HG03066 (cell line): Measurements from ENCODE around the gene SRMS.

ENCODE experiments used
- ATAC-seq: cut with Tn5 transposase; IDR thresholded peaks from one replicate; pipeline ENCODE4 v1.9.1; 2021; ENCODE audit warnings: low read depth; ENCODE audit not compliant: unreplicated experiment

Gene SRMS

DNA sequence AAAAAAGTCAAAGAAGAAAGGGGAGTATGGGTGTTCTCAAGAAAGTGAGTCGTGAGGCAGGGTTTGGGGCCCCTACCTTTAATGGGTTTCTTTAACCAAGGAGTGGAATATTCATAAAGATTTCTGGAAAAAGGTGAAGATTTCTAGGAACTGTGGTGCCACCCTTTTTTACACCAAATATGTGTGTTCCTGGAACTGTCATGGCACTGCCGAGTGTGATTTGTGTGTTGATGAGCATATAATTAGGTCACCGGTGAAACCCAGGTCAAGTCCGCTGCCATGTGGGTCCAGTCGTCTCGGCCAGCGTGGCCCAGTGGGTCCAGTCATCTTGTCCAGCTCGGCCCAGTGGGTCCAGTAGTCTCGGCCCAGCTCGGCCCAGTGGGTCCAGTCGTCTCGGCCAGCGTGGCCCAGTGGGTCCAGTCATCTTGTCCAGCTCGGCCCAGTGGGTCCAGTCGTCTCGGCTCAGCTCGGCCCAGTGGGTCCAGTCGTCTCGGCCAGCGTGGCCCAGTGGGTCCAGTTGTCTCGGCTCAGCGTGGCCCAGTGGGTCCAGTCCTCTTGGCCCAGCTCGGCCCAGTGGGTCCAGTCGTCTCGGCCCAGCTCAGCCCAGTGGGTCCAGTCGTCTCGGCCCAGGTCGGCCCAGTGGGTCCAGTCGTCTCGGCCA is 40.3 kb downstream of the SRMS start:
- no peak for ATAC-seq

DNA sequence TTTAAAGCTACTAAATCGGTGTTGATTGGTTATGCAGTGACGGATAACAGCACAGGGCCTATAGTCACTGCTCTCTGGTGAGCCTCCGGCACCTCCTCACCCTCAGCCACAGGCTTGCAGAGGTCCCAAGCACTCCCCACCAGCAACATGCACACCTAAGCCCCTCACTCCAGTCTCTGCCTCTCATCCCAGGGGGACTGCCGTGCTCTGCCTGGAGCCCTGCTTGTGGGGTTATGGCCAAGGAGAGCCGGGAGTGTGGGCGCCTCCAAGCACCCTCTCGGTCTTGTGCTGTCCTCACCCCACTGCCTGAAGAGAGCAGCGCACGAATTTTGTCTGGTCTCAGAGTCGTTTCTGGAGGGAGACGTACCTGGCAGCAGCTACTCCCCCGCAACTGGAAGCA is 41.8 kb downstream of the SRMS start:
- no peak for ATAC-seq

DNA sequence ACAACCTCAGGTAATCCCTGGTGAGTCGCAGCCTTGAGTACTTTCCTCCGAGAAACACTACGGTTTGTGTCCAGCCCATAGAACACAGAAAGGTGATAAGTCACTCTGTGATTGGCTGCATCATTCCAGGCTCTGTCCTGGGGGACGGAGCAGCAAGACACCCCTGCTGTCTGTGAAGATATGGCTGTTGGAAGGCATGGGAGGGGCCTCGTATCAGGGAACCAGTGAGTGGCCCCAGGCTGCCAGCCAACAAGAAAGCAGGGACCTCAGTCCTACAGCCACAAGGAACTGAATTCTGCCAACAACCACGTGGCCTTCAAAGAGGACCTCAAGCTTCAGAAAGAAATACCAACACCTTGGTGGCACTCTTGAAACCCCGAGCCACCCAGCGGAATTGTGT is 42.3 kb downstream of the SRMS start:
- no peak for ATAC-seq

DNA sequence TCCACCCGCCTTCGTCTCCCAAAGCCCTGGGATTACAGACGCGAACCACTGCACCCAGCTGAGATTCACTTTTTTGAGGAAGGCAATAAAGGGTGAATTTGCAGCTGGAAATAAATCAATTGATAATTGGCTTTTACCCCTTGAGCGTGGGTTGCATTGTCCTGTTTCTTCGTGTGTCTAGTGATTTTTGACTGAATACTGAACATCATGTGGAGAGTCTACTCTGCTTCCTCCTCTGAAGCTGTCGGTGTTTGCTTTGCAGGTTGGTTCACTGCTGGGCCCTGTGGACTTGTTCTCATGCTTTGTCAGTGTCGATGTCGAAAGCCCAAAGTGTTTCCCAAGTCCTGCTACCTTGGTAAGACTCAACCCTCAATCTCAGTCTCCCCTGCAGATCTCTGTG is 42.9 kb downstream of the SRMS start:
- ATAC-seq, result no peak

DNA sequence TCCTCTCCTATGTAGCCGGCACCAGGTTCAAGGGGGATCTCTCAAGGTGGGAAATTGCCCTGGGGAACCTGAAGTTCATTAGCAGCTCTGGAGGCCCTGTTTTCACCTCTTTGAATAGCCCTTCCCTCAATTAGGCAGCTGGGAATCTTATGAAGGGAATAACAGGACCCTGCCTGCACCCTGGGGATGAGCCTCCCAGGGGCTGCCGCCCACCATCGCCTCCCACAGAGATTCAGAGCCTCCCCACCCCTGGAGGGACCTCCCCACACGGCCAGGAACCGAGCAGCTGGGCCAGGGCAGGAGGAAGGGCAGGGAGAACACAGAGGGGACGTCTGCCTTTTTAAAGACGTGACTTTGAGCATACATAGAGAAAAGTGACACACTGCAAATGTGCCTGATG is 44.0 kb downstream of the SRMS start:
- no peak for ATAC-seq

DNA sequence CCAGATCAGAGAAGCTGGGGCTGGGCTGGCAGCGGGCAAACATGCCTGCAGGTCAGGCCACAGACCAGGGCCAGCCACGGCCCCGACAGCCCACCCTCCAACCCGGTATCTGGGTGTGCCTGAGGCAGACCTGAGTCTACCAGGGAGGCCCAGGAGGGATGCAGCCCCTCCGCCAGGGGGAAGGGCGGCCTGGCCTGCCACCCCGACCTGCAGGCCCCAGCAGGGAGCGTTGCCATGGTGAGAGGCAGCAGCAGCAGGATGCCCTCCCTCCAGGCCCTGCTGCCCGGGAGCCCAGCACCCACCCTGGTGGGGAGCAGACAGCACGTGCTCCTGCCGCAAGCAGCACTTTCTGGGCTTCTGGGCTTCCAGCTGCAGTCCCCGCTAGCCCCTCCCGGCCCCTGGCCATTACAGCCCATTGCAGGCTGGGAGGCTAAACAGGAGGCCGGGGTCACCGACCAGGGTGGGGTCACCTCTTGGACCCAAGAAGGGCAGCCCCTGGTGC is 44.8 kb downstream of the SRMS start:
- ATAC-seq, result no peak

DNA sequence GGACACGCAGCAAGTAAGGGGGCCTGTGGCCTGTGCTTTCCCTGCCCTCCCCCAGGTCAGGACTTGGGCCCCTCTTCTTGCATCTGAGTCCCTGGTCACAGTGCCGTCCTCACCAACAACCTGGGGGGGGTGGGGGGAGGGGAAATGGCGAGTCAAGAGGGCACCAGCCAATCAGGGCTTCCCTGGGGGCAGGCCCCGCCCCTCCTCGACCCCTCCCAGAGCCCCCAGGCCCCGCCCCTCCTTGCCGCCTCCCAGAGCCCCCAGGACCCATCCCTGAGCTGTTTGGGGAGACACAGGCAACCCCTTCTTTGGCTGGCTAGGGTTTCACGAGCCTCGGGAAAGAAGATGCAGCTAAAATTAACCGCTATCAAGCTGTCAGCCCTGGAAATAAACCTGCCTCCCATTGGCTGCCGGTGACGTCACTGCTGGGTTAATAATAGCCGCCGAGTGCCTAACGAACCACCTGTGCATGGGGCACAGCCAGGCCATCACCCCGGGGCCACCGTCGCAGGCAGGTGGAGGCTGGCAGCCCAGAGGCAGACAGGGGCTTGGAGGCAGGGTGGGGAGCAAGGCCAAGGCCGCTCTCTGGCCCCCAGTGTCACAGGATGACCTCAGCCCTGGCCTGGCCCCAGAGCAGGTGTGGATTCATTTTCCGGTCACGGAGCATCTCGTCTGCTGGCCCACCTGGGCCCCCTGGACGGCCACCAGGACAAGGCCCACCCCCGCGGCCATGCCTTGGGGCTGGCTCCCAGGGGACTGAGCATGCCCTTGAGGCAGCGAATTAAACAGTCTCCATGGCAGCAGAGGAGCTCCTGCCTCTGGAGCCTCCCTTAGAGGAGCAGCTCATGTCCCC is 45.5 kb downstream of the SRMS start:
- ATAC-seq, result no peak

DNA sequence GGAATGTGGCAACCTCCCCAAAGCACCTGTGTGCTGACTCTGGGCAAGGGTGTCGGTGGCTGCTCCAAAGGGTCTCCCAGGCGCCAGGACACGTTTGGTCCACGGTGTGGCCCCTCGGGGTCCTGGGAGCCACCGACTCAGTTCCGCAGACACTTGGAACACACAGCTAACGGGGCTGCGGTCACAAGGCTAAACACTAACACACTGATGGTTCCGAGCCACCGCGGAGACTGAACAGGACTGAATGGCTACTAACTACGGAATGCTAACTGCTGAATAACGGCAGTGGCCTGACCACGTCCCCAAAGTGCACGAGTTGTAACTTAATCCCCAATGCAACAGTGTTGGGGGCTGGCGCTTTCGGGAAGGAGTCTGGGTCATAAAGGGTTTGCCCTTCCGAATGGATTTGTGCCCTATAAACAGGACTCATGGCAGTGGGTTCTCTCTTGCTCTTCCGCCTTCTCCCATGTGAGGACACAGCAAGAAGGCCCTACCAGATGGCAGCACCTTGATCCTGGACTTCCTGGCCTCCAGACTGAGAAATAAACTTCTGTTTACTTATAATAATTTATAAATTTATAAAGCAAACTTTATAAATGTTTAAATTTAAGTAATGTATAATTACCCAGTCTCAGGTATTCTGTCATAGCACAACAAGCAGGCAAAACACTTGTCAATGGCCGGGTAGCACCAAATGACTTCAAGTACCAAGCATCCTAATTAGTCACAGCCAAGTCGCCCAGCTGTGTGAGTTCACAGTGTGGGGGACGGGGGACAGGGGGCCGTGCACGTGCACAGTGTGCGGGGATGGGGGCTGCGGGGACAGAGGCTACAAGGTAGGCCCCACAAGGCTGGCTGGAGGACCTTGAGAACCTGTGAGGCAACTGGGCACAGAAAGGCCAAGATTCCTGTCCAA is 46.4 kb downstream of the SRMS start:
- ATAC-seq, result no peak

DNA sequence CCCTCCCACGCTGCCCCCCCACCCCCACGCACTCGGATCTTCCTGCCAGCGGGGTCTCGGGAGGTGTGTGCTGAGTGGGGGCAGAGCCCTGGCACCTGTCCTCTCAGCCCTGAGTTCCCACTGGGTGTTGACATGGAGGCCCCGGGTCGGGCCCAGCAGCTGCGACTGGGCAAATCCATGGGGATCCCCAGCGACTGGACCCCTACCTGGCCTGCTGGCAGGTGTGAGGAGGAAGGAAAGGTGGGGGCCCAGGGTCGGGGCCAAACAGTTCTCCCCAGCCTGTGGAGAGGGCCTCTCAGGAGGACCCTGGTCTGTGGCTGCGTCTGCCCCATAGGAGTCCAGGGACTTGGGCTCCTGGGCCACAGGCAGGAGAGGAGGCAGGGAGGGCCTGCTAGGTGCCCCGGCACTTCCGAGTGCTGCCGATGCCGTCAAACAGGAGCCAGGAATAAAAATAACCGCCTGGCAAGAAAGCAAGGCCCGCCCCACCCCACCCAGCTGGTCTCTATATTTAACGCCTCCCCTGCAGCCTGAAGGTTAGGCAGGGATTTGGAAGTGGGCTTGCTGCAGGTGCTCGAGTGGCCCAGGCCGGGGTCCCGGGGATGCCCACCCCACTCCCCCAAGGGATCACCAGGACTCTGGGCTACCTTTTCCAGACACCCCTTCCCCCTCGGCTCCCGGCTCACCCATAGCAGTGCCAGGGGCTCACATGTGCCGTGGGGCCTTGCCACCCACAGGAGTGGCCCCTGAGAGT is 47.2 kb downstream of the SRMS start:
- no peak for ATAC-seq

DNA sequence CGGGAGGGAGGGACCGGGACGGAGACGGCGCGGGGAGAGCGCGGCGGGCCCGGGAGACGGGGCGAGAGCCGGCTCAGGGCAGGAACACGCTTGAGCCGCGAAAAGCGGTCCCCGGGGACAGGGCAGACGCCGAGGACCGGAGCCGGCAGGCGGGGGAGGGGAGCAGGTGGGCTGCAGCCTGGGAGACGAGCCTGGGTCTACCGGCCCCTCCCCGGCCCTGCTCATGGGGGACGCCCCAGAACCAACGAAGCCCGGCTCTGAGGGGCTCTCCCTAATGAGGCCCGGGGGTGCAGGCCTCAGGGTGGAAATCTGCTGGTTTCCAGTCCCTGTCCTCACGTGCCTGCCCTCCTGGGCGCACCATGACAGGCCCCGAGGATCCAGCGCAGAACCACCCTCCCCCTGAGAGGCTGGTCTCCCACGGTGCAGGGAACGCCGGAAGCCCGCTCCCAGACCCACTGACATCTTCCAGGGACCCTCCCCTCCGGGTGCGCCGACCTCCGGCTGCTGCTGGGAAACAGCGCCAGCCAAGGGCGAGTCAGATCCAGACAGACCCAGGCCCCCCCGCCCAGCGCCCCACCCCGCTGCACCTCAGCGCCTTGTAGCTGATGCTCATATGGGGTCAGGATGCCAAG is 48.1 kb downstream of the SRMS start:
- no peak for ATAC-seq

DNA sequence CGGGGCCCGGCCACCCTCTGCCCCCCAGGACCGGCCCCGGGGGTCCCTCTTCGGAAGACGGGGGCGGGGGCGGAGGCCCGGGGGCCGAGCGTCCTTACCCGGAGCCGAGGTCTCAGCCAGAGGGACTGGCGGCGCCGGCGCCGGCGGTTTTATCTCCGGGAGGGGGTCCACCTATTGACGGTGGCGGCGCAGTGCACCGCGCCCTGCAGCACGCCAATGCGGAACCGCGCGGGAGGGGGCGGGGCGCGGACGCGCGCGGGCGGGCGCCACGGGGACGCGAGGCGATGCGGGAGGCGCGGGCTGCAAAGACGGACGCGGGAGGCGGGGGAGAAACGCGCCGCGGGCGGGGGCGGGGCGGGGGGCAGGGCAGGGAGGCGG is 48.6 kb downstream of the SRMS start, which contains the start of gene EEF1A2:
Gene EEF1A2, minus strand, starts transcription at position 124 of the 378 bp plus-strand sequence. CDS start 1,320 bp downstream, outside the sequence.
- no peak for ATAC-seq

DNA sequence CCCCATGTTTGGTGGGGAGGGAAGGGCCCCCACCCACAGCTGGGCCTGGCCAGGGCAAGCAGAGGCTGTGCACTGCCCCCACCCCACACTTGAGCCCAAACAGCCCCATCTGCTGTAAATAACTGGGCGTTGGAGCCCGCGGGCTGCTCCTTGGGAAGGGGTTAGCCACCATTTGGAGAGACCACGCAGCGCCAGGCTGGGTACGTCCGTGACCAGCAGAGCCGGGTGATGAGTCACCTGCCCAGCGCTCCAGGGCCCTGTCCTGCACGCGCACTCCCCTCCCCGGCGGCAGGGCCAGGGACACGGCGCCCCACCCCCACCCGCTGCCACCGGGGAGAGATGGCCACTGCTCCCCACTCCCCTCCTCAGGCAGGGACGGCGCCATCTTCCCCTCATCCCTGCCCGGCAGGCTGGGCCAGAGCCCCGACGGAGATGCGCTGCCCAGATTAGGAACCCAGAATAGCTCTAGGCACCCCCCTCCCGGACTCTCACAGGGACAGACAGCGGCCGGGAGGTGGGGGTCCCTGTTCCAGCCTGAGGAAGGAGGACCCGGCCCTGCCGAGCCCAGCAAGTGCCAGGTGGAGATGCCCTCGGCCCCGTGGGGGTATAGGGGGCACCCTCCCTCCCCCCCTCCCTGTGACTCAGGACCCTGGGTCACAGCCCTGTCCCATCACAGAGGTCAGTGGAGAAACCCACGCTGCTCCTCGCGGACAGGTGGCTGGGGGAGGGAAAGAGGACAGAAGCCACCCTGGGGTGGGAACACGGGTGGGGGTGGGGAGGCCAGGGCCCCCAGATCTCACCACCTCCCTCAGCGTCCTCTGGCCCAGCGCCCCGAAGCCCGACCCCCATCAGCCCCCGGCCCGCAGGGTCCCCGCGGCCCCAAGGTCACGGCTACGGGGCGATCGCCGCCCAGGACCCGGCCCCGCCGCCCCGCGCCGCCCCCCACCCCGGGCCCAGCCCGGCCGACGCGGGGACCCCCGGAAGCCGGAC is 49.3 kb downstream of the SRMS start:
- no peak for ATAC-seq

DNA sequence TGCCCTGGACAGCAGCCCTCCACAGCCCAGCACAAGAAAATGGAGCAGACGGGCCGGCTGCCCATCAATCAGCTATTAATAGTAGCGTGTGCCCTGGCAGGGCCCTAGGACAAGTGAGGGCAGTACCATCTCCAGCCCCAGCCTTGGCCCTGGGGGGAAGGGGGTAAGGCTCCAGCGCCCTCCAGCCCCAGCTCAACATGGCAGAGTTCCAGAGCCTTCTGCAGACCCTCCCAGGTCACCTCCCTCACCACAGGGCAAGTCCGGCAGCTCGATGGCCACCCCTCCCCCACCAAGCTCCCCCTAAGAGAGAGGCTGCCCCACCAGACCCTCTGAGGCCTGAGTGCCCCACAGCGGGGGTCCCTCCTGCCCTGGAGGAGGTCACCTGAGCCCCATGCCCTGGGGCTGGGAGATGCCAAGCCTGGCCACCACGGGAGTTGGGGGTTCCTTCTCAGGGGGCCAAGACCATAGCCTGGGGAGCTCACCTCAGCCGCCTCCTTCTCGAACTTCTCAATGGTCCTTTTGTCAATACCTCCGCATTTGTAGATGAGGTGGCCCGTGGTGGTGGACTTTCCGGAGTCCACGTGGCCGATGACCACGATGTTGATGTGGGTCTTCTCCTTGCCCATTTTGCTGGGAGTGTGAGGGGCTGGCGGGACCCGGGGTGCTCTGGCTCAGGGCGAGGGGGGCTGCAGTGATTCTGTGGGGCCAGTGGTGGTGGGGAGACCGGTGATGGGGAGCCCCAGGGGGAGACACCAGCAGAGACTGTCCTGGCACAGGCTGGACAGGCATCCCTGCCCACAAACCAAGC is 50.2 kb downstream of the SRMS start:
- ATAC-seq, result no peak

DNA sequence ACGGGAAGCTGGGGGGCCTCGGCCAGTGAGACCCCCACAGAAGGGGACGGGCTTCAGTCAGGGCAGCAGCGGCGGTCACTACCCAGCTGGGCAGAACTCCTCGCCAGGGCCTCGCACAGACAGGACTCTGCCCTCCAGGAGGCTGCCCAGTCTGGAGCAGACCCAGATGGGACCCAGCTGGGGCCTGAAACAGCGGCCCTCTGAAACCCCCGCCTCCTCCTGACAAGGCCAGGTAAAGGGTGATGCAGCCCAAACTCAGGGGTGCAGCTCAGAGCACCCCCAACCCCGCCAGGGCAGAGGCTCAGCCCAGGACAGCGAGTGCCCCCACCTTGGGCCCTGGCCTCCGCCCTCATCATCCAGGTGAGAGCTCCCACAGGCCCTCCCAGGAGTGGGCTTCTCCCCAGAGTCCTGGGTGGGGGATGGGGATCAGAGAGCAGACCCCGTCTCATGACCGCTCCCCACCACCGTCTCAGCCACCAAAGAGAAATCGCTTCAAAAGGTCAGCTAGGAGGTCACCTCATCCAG is 50.9 kb downstream of the SRMS start:
- ATAC-seq, result no peak

DNA sequence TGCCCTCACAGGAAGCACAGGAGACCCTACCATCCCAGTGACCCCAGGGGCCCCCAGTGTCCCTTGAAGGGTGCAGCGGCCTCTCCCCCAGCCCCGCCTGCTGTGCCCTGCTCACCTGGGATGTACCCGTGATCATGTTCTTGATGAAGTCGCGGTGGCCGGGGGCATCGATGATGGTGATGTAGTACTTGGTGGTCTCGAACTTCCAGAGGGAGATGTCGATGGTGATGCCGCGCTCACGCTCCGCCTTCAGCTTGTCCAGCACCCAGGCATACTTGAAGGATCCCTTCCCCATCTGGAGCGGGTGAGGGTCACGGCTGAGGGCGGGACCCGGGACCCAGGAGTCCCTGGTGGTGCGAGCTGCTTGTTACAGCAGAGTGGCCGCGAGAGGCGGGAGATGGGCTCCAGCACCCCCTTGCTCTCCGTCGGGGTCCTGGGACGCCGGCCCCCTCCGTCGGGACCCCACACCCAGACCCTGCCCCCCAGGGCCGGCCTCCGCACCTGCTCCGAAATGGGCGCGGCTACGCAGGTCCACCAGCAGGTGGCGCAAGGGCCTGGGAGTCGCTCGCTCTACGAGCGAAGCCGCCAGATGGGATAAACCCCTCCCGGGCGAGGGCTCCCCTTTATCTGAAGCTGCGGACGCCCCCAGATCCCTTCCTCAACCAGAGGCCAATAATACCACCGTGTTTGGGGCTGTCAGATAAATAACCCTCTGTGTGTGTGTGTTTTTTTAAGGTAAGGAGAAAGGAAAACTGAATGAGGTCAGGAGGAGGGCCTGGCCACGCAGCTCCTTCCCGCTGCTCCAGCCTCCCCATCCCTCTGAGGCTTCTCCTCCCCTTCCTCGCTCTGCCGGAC is 51.6 kb downstream of the SRMS start:
- no peak for ATAC-seq

DNA sequence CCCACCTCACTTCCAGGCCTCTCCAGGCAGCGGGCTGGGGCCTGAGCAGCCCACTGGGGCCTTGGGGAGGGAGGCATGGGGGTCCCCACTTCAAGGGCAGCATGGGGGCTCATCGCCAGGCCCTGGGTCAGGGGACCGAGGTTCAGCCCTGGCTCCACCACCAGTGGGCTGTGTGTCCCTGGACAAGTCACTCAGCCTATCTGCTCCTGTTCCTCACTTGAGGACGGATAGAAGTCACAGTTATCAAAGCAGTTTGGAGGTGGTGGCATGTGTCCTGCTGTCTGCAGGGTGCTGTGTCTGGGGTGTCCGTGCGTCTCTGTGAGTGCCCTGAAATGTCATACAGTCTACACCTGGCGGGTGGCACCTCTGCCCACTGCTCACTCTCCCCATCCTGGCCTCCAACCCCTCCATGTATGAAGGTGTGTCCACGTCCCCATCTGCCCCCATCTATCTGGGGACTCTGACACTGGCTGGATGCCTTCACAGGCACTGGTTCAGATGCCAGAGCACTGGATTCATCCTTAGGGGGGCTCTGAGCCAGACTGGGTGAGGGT is 52.3 kb downstream of the SRMS start:
- no peak for ATAC-seq
